Suprapubic skin (tissue), 4 donors: Measurements from ENCODE around the gene DENND4C.

Experiments used
- CTCF ChIP-seq, 2 donors: fragments of 200-600 bp in 1 of 2; fragments of 450-650 bp in 1 of 2; sonication (generic) in 1 of 2; IDR thresholded peaks; one replicate each; pipeline ENCODE4 v1.5.1; 2016 to 2019; ENCODE audit warnings: antibody characterized with exemption in 2 of 2, mild to moderate bottlenecking in 1 of 2, moderate library complexity in 1 of 2
- EP300 ChIP-seq: sonication (generic); formaldehyde crosslinking; IDR thresholded peaks from one replicate; pipeline ENCODE4 v1.6.1; 2017; ENCODE audit warnings: antibody characterized with exemption
- POLR2A ChIP-seq, 2 donors: fragments of 450-650 bp; IDR thresholded peaks; one replicate each; pipeline ENCODE4 v1.6.1; 2017; ENCODE audit warnings: antibody characterized with exemption in 2 of 2, mild to moderate bottlenecking in 2 of 2, moderate library complexity in 2 of 2
- POLR2AphosphoS5 ChIP-seq, 3 donors: sonication (generic); formaldehyde crosslinking; IDR thresholded peaks; one replicate each; pipeline ENCODE4 v1.6.1; 2017; ENCODE audit warnings: antibody characterized with exemption in 3 of 3

GRCh38 chr9:19255112-19255511, 24.6 kb downstream of the DENND4C start:
- TF ChIP-seq POLR2AphosphoS5 (IDR thresholded peaks at IDR 0.05) (no peak), POLR2A (IDR thresholded peaks at IDR 0.05) (no peak), CTCF (IDR thresholded peaks at IDR 0.05) (no peak), EP300 (no peak)
